Activated CD4-positive, alpha-beta T cell treated with anti-CD3 and anti-CD28 coated beads, Interleukin-2, Interleukin-6, amounts not matched to agents 100 ng/mL and 50 ng/mL, durations not matched to agents 16 hours and 8 hours (primary cell): ENCODE measurements around the gene IGSF9.

Experiments used
- DNase-seq: peaks from one replicate; pipeline ENCODE4 v3.0.0-alpha.2; 2020

Gene IGSF9, protein sequence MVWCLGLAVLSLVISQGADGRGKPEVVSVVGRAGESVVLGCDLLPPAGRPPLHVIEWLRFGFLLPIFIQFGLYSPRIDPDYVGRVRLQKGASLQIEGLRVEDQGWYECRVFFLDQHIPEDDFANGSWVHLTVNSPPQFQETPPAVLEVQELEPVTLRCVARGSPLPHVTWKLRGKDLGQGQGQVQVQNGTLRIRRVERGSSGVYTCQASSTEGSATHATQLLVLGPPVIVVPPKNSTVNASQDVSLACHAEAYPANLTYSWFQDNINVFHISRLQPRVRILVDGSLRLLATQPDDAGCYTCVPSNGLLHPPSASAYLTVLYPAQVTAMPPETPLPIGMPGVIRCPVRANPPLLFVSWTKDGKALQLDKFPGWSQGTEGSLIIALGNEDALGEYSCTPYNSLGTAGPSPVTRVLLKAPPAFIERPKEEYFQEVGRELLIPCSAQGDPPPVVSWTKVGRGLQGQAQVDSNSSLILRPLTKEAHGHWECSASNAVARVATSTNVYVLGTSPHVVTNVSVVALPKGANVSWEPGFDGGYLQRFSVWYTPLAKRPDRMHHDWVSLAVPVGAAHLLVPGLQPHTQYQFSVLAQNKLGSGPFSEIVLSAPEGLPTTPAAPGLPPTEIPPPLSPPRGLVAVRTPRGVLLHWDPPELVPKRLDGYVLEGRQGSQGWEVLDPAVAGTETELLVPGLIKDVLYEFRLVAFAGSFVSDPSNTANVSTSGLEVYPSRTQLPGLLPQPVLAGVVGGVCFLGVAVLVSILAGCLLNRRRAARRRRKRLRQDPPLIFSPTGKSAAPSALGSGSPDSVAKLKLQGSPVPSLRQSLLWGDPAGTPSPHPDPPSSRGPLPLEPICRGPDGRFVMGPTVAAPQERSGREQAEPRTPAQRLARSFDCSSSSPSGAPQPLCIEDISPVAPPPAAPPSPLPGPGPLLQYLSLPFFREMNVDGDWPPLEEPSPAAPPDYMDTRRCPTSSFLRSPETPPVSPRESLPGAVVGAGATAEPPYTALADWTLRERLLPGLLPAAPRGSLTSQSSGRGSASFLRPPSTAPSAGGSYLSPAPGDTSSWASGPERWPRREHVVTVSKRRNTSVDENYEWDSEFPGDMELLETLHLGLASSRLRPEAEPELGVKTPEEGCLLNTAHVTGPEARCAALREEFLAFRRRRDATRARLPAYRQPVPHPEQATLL

DNA sequence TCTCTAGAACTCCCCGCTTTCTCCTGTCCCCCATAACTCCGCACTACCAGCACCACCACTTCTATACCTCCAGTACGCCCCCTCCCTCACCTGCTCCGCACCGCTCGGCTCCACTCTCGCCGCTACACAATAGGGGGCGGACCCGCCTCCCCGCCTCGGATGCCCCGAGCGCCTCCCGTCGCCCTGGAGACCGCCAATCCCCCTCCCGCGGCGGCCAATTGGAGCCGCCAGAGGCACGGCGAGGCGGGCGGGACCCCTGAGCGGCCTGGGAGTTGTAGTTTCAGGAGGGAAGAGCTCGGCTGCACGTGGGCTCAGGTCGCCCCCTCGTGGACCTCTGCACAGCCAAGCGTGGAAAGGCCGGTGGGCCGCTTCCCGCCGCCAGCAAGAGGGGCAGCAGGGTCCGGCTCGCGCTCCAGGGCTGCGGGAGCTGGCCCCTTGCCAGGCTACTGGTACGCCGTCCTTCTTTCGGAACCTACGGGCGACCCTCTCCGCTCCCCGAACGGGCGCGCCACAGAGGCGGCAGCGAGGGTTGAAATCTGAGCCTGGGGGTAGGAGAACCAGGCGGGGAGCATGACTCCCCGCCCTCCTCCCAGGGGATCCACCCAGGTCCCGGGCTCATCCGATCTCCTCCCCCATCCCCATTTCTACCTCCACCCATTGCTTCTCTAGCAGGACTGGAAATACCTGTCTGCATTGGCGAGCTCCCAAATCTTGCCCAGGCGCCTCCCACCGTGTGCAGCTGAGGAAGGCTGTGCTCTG is at the start of gene IGSF9:
Gene IGSF9, minus strand, starts transcription at position 131 of the 759 bp plus-strand sequence. CDS start 2,159 bp downstream, outside the sequence.
- DNase-seq = peak; percentile 58

DNA sequence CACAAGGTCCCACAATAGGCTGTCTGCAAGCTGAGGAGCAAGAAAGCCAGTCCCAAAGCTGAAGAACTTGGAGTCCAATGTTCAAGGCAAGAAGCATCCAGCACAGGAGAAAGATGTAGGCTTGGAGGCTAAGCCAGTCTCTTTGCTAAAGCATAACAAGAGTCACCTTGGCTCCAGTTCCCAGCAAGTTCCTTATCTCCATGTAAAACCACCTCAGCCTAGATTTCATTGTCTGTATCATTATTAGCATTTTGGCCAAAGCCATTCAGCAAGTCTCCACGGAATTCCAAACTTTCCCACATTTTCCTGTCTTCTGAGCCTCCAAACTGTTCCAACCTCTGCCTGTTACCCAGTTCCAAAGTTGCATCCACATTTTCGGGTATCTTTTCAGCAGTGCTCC is 49.5 kb upstream of the IGSF9 start:
- no peak for DNase-seq

DNA sequence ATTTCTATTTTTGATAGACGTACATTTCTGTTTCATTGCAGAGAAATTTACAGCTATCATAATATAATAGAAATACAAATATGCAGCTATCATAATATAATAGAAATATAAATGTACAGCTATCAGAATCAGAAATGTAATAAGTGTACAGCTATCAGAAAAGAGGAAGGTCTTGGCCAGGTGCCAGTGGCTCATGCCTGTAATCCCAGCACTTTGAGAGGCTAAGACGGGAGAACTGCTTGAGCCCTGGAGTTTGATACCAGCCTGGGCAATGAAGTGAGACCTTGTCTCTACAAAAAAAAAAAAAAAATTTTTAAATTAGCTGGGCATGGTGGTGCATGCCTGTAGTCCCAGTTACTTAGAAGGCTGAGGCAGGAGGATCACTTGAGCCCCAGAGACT is 48.5 kb upstream of the IGSF9 start:
- DNase-seq = no peak

DNA sequence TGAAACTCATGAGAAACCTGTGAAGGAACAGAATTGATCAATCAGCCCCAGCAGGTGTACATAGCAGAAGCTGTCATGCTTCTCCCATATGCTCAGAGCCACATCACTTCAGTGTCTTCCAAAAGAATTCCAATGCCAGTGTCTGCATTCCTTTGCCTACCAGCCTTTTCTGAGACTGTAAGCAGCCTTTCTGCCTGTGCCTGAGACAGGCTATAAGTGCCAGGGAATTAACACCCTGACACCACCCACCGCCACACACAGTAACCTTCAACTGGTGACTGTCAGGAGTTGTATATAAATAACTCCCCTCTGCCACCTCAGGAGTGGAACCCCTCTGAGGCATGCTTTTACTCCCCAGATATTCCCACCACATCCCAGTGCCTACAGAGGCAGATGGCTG is 46.7 kb upstream of the IGSF9 start:
- DNase-seq = no peak

DNA sequence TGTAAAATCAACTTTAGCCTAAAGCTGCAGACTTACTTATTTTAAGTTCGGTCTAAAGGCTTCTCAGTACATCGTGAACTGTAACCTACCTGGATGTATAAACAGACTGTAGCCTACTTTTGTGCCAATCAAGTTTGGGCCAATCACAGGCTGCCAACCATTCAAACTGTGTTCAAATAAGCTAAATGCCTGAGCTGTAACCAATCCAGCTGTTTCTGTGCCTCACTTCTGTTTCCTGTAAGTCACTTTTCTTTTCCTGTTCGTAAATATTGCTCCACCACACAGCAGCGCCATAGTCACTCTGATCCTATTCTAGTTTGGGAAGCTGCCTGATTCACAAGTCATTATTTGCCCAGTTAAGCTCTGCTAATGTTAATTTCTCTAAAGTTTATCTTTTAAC is 46.1 kb upstream of the IGSF9 start:
- DNase-seq = peak; percentile 19

DNA sequence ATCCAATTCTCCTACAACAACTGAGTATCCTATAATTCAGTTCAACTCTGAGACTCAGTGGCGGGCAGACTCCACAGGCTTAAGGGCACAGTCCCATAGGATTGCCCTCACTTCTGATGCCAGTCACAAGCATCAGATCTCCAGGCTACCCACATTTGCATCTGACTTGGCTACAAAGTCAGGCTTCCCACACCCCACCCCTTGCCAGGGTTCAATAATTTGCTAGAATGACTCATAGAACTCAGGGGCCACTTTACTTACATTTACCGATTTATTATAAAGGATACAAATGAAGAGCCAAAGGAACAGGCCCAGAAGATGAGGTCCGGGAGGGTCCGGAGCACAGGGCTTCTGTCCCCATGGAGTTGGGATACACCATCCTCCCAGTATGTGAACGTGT is 44.6 kb upstream of the IGSF9 start:
- no peak for DNase-seq

DNA sequence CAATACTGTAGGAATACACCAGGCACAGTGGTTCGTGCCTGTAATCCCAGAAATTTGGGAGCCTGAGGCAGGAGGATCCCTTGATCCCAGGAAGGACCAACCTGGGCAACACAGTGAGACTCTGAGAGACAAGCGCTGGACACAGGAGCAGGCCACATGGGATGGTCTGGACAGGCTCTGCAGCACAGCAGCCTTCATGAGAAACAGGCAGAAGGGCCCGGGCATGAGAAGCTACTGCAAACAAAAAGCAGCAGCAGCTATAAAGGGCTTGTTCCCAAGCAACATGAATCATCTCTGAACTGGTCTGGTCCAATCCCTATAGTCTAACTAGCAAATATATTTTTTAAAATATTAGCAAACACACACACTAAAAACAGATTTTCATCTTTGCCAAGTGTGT is 44.2 kb upstream of the IGSF9 start:
- no peak for DNase-seq

DNA sequence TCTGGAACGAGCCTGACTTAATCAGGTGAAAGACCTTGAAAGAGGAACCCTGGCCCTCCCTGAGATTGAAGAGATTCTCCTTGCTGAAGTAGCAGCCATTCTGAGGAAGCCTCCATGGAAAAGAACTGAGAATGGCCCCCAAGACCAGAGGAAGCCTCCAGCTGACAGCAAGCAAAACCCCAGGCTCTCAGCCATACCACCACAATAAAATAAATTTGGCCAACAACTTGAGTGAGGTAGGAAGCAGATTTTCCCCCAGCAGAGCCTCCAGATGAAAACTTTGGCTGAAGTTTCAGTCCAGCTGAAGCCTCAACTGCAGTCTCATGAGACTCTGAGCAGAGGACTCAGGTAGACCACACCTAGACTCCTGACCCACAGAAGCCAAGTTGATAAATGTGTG is 42.6 kb upstream of the IGSF9 start:
- no peak for DNase-seq

DNA sequence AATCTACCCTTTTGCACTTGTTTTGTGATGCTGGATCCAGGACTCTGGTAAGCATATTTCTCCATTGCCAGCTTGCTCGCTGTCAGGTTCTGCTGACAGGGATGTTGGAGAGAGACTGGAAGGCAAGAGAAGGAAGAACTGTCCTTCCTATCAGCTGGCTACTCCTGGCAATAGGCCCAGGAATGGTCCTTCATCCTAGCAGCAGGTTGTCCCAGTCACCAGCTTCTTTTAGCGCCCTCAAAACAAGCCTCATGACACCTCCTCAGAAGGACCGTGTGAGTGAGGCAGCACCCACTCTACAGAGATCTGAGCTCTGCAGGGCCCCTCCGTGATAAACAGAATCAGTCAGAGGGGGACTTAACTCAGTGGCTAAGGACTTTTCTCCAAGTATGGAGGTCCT is 41.8 kb upstream of the IGSF9 start:
- DNase-seq = no peak

DNA sequence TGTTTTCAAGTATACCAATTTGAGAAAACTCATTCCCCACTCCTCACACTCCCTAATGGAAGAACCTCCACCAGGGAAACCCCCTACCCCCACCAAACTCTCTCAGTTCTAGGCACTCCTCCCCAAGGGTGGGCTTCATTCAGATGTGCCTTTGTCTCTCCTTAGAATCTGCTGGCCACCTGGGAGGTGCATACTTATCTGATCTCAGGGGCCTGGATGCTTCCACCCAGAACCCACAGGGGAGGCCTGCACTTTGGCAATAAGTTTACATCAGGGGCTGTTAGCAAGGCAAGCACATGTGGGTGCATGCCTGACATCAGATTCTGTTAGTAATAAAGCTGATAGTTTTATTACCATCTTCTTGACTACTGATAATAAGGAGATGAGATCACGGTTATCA is 41.1 kb upstream of the IGSF9 start:
- no peak for DNase-seq

DNA sequence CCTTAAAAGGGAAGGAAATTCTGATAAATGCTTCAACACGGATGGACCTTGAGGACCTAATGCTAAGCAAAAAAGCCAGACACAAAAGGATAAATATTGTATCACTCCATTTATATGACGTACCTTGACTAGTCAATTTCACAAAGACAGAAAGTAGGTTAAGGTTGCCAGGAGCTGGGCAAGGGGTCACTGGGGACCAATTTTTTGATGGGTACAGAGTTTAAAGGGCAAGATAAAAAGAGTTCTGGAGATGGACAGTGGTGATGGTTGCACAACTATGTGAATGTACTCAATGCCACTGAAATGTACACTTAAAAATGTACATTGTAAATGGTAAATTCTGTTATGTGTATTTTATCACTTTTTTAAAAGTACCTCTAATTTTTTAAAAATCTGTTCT is 40.7 kb upstream of the IGSF9 start:
- DNase-seq = no peak

DNA sequence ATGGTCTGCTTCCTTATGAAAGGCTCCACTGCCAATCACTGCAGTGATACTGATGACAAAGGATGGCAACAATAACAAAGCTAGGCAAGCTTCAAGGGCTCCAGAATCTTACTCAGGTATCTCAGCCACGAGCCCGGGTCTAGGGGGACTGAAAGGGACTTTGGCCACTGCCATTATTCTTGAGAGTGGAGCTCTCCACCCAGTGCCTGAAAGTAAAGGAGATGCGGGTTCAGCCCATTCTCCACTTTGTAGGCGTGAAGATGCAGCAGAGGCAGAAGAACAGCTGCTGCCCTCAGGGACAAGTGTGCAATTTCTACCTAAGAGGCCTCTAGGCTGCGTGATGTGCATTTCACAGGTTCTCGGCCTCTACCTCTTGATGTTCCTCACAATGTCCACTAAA is 40.1 kb upstream of the IGSF9 start:
- DNase-seq = no peak

DNA sequence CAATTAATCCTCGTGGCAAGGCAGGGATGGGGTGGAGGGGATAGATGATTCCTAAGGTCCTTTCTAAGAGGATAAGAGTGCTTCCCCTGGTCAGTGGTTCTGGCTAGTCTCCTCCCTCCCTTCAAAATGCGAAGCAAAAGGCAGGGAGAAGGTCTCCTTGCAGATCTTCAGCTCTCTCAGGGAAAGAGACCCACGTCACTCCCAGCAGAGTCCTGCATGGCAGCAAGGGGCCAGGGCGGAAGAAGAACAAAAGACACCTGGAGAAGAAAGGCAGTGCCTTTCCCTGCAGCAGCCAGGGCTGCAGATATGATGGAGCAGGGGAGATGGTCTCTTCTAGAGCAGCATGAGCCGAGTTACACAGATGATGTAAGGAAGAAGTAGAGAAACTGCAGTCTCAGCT is 38.3 kb upstream of the IGSF9 start:
- no peak for DNase-seq

DNA sequence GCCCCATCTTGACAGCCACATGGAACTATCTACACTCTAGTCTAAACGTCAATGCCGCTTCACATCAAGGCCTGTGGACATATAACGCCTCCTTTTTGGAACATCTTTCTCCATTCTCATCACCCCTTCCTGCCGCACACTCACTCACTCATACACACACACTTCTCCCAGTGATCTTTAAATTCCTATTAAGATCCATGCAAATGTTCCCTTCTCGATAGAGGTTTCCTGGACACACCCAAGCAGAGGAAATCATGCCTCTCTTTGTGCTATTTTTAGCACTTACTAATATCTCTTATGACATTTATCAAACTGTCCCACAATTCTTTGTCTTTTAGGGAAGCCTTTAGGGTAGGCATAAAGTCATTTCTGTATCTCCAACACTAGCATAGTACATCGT is 36.9 kb upstream of the IGSF9 start:
- DNase-seq = no peak

DNA sequence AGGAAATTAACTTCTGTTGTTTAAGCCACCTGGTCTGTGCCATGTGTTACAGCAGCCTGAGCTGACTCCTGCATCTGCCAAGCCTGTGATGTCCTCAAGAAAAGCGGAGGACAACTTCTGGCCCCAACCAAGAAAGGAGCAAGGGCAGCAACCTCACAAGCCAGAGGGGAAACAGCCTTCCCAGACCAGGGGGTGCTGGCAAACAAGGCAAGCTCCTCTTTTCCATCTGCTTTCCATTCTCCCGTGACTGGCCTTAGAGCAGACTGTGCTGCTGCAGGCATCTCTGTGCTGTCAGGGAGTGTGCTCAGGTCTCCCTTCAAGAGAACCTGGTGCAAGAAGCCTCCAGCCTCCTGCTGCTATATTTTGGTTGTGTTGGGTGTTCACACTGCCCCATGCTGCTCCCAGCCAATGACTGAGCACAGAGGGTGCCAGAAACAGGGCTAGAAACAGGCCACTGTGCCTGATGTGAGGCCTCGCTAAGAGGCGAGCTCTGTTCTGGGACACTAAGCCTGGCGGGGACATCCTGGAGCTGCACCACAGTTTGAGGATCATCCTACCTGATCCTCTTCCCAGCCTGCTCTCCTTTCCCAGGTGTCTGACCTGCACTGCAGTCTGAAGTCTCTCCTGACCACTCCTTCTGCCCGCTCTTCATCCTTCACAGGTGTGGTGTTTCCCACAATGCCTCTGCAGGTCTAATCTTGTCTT is 36.1 kb upstream of the IGSF9 start:
- DNase-seq = no peak

DNA sequence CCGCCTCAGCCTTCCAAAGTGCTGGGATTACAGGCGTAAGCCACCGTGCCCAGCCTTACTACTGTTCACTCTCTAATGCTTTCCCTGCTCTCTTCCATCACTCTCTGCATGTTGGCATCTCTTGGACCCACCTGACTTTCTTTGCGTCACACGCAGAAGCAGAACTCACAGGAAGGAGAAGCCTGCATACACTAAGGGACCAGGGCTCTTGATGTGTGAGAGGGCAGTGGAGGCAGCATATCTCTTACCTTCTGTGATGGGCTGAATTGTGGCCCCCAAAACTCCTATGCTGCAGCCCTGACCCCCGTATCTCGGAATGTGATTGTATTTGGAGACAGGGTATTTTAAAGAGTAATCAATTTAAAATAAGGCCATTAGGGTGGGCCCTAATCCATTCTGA is 35.4 kb upstream of the IGSF9 start:
- no peak for DNase-seq

DNA sequence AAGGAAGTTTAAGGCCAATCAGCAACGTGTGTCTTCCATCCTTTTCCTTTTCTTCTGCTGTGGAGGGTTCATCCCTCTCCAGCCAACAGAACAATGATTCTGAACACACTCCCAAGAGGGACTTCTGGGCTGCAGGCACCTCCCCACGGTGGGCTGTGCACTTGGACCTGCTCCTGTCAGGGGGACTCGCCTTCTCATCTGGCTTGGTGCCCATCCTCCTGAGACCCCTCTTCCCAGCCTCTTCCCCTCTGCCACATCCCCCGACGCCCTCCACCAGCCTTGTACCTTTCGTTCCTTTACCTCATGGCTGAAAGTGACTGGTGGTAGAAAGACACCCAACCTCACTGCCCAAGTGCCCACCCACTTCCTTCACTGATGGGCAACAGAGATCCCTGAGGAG is 34.7 kb upstream of the IGSF9 start:
- no peak for DNase-seq

DNA sequence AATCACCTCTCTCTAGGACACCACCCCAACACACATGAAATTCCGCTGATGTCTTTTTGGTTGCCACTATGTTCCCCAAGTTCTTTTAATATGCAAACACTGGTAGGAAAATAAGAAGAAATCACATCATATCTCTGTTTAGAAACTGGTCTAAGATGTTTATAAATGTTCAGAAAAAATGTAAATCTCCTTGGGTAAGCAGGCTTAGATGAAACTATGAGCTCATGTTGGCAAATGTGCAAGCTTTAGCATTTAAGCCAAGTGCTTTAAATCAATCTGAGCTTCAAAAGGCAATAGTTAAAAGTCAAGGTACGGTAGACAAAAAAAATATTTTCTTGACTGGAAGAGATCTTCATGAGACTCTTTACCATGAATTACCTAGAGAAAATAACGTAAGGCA is 33.8 kb upstream of the IGSF9 start:
- DNase-seq = no peak

DNA sequence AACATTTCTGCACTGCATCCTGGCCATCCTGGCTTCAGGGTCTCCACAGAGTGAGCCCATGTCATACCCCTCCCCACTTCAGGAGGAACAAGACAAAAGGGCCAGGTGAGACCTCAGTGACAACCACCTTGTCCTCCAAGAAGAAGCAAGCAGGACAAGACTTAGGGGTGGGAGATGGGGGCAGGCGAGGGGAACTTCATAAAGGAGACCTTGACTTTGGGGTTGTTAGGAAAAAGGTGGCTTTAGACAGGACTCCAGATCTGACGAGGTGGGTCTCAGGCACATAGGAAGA is 32.6 kb upstream of the IGSF9 start:
- DNase-seq = no peak

DNA sequence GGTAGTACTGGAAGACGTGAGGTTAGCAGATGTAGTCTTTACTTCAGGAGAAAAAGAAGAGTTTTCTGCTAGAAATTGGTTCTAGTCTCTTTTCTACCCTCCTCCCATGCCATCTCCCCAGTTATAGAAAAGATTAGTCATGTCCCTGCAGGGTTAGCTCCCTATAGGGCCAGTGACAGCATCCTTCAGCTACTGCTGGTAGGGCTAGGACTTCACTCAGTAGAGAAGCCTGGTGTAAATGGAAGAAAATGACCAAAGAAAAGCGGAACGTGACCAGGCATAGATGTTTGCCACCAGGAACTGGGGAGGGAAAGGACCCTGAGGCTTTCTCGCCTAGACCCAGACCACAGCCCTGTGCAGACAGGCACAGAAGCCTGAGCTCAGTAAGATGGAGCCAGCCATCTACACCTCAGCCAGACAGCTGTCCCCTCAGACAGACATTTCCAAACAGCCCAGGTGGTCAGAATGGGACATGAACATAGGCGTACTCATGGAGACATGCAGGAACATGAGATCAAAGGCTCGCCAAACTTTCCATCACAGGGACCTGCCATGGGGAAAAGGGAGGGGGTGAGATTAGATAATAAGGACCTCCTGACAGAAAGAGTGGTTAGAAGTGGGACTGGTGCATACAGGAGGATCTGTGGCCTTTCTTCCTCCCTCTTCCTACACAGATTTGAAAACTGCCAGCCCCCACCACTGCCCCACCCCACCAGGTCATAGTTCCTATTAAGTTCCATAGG is 32.1 kb upstream of the IGSF9 start:
- no peak for DNase-seq

DNA sequence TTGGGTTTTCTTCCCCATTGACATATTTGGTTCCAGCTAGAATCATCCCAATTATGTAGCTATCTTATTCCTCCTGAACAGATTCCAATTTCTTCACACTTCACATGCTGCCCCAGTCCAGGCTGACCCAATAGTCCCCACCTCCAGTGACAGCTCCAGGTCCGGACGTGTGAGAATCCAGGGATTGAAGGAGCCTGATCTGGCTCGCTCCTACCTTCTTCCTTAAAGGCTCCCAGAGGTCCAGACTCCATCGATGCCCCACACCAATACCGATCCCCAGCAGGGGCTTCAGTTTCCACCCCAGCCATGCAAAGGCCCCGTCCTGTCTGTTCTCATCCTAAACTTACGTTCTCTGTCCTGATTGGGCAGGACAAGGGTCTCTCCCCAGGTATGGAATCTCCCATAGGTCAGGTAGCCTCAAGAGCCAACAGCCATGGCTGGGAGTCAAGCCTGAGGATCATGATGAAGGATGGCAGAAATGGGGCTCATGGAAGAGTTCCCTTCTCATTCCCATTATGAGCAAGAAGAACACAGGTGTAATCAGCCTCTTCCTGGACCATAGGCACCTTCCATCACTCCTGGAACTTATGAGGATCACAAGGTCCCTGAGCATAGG is 29.0 kb upstream of the IGSF9 start:
- no peak for DNase-seq
